GM18873 (cell line): ENCODE results near the gene CCDC88C.
A peak's percentile ranks its signal among the peaks of the same experiment; 100 is the strongest.

ENCODE experiments used
- ATAC-seq: cut with Tn5 transposase; IDR thresholded peaks from one replicate; pipeline ENCODE4 v1.9.1; 2021; ENCODE audit warnings: mild to moderate bottlenecking, moderate library complexity, moderate number of reproducible peaks; ENCODE audit not compliant: unreplicated experiment, low FRiP score

Gene CCDC88C

DNA sequence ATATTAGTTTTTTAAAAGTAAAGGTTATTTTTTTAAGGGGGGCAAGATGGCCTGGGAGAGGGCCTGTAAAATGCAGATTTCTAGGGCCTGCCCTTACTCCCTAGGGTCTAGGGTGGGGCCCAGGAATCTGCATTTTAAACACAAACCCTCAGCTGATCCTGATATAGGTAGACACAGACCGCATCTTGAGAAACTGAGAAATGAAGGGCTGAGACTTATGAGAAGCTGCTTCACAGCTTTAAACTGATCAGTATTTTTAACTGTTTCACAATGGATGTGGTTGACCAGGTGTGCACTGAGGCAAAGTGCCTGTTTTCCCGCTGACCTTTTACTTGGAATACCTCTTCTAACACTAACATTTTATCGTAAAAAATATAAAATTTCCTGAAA, 84.0 kb downstream of the CCDC88C start:
- ATAC-seq: peak; percentile 52

DNA sequence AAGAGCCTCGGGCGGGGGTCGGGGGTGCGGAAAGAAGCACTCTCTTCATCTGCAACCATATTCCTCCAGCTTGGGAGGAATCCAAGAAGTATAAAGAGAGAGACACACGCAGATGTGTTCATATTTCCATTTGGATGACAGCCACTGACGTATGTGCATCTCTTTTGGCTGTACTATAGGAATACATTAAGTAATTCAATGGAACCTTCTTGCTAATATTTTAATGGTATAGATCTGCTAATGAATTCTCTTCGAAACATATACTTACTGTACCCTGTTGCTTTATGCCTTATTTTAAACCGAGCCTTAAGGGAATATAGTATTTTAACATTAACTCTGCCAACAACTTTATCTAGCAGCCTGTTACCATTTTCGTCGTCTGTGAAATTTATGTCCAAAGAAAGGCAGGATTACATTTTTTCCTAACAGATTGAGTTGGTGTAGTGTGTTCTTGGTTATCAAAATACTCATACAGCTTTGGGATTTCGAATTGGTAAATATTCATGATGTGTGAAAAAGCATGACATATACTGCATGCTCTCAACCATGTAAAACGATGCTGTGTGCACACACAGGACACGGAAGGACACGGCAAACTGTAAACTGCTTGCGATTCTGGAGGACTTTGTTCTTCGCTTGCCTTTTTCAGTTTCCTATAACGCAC, 84.5 kb downstream of the CCDC88C start:
- no peak for ATAC-seq

DNA sequence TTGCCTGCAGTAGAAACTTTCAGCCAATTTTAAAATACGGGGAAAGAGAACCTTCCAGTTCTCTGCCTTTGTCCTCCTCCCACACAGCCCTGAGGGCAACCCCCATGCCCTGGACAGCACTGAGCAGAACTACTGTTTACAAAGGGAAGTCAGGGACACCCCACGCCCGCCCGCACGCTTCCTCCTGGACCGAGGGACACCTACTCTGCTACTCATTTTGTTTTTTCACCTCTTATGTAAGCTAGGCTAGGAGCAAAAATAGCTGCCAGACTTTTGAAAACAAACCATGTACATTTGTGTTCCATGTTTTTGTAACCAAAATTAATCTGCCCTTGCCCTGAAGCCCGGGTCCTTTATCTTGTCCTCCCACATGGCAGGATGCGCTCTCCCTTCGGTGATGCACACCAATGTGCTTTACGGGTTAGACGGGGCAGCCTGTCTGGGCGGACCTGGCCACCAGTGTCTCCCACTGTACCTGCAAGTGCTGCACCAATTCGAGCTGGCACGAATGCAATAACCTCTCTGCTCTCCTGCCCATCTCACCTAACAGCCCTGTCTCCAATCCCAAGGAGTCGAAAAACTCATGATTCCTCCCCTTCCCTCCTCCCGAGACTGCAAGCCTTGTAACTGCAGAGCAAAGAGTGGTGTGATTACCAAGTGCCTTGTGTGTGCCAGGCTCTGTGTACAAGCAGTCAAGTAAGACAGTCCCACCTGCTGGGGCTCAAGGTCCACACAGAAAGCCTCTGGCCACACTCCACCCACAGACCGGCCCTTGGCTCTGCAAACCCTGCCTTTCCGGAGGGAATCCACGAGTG, 85.2 kb downstream of the CCDC88C start:
- no peak for ATAC-seq

DNA sequence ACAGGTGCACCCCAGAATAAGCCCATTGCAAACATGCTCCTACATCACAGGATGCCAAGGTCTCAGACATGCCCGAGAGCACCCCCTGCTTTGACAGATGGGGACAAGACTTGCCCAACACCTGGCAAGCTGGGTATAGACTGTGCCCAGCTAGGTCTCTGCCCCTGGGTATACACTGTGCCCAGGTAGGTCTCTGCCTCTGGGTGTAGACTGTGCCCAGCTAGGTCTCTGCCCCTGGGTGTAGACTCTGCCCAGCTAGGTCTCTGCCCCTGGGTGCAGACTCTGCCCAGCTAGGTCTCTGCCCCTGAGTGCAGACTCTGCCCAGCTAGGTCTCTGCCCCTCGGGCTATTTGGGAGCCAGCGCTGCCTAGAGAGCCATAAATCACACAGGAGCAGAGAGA, 85.9 kb downstream of the CCDC88C start:
- no peak for ATAC-seq

DNA sequence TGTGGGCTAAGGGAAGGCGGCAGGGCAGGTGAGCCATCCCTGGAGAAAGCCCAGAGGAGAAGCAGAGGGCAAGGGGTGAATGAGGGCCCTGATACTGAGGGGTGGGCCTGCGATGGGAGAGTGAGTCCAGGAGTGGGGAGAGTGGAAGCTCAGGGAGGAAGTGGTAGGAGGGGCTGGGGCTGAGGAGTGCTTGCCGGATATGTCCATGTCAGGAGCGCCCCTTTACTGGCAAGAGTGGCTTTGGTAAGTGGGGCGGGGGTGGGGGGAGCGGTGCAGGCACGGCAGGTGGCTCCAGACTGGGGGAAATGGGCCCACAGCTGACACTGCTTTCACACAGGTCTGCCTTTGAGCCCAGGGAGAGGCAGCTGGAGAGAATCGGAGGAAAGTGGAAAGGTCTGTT, 86.8 kb downstream of the CCDC88C start:
- no peak for ATAC-seq

DNA sequence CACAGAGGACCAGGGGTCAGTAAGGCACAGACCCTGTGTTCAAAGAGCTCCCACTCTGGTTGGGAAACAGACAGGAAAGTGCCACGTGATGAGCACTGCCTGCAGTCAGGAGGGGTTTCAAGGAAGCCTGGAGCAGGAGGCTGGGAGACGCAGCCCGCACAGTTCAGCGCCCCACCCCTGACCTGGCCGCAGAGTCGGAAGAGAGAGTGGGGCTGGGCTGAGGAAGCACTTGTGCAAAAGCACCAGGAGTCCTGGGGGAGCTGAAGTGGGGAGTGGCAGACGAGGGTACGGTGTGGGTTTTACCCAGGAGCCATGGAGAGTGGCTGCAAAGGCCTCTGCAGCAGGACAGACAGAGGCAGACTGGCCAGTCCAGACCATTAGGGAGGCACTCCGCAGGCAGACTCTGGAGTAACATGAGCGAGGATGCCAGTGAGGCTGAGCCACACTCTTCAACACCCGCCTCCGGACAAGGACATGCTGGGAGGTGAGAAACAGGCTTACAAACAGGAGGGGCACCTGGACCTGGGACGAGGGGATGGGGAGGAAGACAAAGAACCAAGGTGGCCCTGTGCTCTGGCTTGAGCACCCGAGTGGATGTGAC, 87.4 kb downstream of the CCDC88C start:
- no peak for ATAC-seq

DNA sequence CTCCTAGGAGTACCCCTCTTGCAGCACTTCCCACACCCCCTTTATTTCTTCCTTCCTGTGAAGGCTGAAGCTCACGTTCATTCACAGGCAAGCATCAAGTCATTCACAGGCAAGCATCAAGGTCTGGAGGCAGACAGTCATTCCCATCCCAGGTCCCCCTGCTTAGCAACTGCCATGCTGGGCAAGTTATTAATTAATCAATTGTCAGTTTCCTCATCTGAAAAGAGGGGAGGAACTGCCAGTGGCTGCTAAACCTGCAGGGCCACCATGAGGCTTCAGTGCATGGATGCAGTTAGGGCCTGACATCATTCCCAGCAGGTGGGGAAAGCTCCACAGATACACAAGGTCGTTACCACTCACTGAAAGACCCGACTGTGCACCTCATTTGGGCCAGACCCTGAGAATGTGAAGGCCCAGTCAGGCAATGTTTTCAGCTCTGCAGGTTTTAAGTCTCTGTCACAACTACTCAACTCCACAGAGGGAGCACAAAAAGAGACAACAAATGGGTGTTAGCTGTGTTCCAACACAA, 88.1 kb downstream of the CCDC88C start:
- ATAC-seq: no peak

DNA sequence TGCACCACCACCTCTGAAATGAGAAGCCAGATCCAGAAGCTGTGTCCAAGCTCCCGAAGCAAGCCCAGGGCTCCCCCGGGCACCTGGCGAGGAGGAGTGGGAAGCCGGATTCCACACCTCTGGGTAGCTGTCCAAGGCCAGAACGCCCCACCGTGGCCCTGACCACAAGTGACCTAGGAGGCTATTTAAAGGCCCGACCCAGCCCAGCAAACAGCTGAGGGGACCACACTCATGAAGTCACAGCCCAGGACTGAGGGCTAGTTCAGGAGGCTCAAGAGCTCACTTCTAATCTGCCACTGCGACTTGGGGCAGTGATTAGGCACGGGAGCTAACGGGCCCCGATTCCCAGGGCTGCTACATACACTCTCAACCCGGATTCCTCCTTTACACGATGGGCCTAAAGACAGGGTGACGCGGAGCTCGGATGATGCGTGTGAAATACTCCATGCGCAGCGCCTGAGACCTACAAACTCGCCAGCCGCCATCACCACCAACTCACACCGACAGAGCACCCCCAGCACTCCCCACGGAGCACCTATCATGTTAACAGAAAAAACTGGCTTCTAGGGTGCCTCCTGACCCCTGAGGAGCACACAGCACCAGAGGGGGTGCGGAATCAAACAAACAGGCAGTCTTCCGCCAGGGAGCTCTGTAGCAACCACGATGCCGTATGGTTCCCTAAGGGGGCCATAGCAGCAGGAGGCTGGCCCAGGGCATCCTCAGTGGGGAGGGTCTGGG, 89.1 kb downstream of the CCDC88C start:
- no peak for ATAC-seq

DNA sequence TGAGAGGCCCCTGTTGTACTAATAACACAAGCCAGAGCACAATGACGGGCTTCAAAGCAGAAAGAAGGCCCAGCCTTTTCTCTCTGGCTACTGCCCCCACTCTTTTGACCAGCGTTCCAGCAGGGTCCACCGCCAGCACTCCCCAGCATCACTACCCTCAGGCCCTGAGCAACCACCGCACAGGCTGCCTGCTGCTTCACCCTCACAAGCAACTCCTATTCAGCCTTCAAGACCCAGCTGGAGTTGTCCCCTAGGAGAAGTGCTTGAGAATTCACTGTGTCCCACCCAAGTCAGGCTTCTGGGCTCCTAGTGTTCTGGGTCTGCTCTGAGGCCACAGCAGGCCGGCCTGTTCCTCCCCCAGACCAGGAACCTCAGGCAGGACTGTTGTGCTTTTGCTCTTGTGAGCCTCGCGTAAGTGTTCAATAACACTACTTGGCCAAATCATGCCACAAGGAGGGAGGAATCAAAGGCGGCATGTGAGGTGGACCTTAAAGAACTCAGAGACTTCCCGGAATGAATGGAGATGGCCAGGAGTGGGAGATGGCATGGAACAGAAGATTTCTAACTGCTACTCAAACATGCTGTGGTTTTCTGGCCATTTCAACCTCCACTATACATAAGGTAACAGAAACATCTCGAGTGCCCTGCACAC, 89.8 kb downstream of the CCDC88C start:
- no peak for ATAC-seq

DNA sequence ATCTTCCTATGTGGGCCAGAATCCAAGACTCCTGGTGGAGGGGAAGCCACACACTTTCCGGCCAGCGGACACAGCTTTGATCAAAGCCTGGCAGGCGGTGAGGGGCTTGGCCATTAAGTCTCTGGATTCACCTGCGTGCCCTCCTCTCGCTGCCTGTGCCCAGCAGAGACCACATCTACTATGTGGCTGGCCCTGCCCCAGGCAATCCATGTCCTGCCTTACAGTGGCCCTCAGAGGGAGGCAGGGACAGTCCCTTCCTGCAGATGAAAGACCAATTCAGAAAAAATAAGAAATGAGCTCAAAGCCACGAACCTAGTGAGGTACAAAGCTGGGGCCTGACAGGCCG, 90.4 kb downstream of the CCDC88C start:
- no peak for ATAC-seq

DNA sequence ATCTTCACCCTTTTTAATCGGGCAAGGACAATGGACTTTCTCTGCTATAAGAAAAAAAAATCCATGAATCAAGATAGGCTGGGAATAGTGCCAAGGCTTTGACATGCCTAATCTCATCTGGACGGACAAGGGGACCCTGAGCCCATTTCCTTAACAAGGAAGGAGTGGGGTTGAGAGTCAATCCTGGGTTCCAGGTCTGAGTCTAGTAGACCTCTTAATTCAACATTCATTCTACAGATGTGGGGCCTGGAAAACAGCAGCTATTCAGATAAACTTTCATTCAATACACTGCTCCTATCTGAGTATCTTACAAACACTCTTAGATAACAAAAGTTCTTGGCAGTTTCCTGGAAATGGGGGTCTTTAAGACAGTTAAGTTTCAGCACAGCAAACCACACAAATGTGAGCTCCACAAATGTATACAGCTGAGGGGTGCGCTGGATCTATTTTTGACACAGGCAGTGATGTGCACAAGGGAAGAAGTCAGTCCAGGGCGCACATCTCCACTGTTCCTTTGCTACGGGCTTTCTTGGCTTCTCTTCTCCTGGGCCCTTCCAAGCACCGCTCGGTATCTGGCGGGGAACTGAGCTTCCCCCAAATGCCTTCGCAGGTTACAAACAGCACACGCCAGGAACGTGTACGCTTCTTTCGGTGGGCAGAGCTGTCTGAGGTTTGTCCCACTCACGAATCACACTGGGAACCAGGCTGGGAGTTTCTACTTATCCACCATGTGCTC, 90.9 kb downstream of the CCDC88C start:
- ATAC-seq: no peak

DNA sequence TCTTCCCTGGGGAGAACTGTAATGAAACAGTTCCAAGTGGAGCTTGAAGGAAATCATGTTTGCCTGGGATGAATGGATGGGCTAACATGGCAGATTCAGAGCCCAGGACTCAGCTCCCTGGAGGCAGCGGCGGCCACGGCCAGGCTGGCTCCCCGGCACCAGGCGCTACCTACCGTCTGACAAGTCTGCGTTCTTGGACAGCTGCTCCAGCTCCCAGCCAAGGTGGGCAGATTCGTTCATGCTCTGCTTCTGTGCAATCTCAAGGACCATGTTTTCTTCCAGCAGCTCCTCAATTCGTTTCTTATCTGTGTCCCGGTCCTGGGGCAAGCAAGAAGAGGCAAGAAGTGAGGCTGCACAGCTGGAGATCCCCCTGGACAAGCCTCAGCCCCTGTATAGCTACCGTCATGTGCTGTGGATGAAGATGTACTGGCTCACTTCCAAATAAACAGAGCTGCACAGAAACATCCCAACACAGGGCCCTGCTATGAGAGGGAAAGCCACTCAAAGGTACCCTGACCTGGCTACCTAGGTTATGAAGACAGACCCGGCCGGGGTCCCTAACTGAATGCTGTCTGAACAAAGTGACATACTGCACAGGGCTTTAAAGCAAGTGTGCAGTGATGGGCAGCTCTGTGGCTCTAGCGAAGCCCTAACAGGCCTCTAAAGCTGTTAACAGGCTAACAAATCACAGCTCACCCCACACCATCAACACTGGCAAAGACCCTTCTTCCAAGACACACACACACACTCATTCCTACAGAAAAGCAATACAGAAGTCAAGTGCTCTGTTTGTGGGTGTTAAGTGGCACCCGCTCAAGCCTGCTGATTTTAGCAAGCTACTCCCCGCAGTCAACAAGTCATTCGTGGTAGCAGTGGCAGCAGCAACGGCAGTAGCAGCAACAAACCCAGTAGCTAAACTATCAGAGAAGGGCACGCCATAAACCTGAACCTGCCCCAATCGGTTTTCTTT, 92.7 kb downstream of the CCDC88C start:
- no peak for ATAC-seq

DNA sequence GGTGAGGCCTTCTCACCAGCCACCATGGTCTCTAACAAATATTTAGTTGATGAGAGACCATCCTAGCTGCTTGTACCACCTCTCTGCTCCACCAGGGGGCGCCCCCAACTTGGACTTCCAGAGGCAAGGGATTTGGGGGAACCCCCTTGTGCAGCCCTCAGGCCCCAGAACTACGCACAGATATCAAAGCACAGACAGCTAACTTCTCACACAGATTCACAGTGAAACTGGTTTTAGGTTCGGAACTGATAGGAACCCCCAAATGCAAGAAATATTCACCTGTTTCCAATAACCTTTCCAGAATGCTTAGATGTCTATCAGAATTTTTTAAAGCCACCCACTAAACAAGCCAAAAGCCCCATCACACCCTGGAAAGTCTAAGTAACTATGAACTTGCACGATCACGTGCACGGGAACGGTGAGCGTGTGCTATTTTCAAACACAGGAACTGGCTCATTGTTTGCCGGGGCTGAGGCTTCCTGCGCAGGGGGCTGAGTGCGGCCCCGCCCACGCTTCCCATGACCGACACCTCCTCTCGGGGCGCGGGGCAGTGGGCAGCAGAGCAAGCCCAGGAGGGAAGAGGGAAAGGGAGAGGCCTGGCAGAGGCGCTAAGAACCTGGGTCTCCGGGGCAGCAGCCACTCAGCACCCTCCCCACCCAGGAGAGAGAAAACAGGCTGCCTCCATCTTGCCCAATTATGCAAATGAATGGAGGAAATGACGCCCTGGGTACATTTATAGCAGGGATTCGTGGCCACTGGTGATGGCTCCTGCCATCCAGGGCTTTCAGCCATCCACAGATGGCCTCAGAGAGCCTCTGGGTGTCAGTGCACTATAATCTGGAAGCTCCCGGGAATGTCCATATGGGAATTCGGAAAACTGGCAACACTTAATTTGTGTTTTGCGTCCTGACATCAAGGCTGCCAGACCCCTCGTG, 93.7 kb downstream of the CCDC88C start:
- peak; percentile 55 for ATAC-seq

DNA sequence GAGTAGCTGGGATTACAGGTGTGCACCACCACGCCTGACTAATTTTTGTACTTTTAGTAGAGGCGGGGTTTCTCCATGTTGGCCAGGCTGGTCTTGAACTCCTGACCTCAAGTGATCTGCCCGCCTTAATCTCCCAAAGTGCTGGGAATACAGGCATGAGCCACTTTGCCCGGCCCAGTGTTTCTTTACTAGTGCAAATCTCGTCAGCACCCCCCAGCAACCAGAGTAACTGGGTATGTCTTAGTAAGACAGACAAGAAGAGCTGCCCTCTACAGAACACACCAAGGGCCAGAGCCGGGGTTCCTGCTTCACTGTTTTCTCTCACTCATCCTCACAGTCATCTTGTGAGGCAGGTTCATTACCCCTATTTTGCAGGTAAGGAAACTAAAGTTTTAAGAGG, 94.6 kb downstream of the CCDC88C start:
- no peak for ATAC-seq

DNA sequence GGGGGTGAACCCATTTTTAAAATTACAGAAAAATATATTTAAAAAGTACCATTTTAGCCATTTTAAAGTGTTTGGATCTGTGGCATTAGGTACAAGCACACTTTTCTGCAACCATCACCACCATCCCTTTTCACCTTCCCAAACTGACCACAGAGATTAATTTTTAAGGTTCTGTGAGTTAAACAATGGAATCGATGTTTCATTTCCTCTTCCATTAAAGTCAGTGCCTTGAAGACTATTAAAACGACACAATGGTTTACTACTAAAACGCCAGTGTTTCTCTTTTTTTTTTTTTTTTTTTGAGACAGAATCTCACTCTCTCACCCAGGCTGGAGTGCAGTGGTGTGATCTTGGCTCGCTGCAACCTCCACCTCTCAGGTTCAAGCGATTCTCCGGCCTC, 95.0 kb downstream of the CCDC88C start:
- no peak for ATAC-seq

DNA sequence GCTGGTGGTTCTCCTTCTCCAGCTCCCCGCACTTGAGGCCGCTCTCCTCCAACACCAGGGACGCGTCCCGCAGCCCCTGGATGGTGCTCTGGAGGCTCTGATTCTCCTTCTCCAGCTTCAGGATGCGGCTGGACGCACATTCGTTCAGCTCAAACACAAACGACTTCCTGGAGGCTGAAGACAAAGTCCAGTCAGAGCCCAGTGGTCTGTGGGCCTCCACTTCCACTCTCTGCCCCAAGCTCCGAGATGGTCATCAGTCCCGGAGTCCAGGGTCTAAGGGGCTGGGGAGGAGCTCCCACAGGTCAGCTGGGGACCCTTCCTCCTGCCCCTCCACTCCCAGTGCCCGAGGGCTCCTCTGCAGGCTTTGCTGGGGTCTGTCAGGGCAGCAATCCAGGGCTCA, 96.5 kb downstream of the CCDC88C start:
- no peak for ATAC-seq

DNA sequence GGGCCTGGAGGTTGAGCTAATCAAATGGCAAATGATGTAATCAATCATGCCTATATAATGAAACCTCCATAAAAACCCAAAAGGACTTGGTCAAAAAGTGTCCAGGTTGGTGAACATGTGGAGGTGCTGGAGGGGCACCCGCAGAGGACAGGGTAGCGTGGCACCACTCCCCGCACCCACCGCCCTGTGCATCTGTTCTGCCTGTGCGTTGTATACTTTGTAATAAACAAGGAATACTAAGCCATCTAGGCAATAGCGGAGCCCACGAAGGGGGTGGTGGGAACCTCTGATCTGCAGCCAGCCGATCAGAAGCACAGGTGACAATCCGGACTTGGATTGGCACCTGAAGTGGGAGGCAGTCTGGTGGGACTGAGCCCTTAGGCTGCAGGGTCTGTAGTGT, 97.4 kb downstream of the CCDC88C start:
- no peak for ATAC-seq

DNA sequence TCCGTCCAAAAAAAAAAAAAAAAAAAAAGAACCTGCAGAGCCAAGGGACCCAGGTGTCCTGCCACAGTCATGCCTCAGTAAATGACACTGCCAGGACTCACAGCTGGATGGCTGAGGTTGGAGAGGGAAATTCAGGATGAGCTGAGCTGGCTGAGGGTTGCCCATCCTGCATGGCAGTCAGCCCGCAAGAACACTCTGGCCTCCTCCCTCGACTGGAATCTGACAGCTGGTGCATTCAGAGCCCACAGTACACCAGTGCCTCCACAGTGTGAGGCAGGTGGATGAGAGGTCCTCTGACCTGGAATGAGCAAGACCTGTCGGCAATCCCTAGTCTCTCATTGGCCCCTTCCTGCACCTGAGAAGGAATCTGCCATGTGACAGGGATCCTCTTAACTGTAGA, 98.7 kb downstream of the CCDC88C start:
- no peak for ATAC-seq
